Omental fat pad (tissue), 4 donors: ENCODE results near the gene DSTYK. TPM values are rescaled to one million over a fixed set of nuclear protein-coding genes. Genes with fewer than 3 reads are reported as not detected.

Source experiments
- ATAC-seq: fragments of 150-250 bp; one replicate; pipeline ENCODE4 v1.9.1; 2016; ENCODE audit warnings: mild to moderate bottlenecking, moderate library complexity; ENCODE audit not compliant: low FRiP score
- DNase-seq: peaks from one replicate; pipeline ENCODE4 v3.0.0-alpha.2; 2019; ENCODE audit warnings: low spot score
- CTCF ChIP-seq, 3 donors: fragments of 450-650 bp; IDR thresholded peaks; one replicate each; pipeline ENCODE4 v1.5.1; 2016 to 2017; ENCODE audit warnings: antibody characterized with exemption in 3 of 3, mild to moderate bottlenecking in 3 of 3, moderate library complexity in 2 of 3
- total RNA-seq, 4 donors: library from RNA; depleted of rRNA; stranded (reverse); fragments of >200 nt; gene quantifications; one replicate each; pipeline ENCODE4 v1.1.0, GENCODE V29; 2016

Gene DSTYK
- total RNA-seq, 4 donors from 2014 or later: 7.6 to 13.0 (median 11.4) TPM

- DNase-seq (no peak), ATAC-seq (no peak)
- no peak for TF ChIP-seq CTCF (IDR thresholded peaks at IDR 0.05)
Measured at GRCh38 chr1:205129447-205130029, 82.0 kb downstream of the DSTYK start.

DNA sequence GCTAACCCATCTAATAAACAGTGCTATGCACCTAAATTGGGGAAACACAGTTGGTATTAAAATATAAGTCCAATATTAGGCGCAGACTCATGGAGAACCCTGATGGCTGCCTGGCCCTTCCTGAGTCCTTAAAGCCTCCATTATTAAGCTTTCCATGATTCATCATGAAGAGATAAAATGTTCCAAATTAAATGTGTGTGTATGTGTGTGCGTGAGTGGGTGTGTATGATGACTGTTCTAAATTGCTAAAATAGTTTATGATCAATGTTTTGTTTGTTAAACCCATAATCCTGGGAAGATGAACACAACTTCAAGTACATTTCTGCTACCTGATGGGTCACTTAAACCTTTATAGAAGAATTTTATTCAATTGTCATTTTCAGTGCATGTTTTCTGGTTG lies 83.5 kb downstream of the DSTYK start:
- no peak for TF ChIP-seq CTCF (IDR thresholded peaks at IDR 0.05)
- DNase-seq (no peak), ATAC-seq (no peak)

DNA sequence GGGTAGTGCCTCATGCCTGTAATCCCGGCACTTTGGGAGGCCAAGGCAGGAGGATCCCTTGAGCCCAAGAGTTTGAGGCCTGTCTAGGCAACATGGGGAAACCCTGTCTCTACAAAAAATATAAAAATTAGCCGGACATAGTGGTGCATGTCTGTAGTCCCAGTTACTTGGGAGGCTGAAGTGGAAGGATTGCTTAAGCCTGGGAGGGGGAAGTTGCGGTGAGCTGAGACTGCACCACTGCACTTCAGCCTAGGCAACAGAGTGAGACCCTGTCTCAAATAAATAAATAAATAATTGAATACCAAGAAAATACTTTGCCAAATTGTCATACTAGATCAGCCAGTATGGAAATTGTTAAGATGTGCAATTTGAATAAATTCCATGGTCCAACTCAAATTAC lies 83.9 kb downstream of the DSTYK start:
- TF ChIP-seq CTCF (IDR thresholded peaks at IDR 0.05): no peak
- no peak for DNase-seq
- no peak for ATAC-seq

DNA sequence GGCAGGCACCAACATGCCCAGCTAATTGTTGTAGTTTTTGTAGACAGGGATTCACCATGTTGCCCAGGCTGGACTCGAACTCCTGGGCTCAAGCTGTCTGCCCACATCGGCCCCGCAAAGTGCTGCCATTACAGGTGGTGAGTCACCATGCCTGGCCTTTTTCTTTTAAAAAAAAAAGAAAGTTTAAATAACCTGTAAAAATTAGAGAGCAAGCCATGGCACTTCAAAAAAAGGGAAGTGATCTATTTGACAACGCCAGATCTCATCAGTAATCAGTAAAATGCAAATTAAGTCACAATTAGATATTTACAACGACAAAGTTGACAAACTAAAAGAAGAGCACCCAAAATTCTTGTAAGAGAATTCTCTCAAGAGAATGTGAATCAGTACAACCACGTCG lies 86.8 kb downstream of the DSTYK start:
- no peak for DNase-seq
- no peak for ATAC-seq
- TF ChIP-seq CTCF (IDR thresholded peaks at IDR 0.05): no peak

- DNase-seq (no peak), ATAC-seq (peak; percentile 16)
- TF ChIP-seq CTCF (IDR thresholded peaks at IDR 0.05): no peak
Measured at GRCh38 chr1:205122489-205122882, 89.0 kb downstream of the DSTYK start.

GRCh38 chr1:205121660-205122488 lies 89.6 kb downstream of the DSTYK start, which contains the start of gene RBBP5:
TSS of gene RBBP5 (minus strand) at chr1:205121978. CDS start at chr1:205121873, 105 bp downstream.
- ATAC-seq: peak; percentile 100
- TF ChIP-seq CTCF (IDR thresholded peaks at IDR 0.05): no peak
- DNase-seq: peak; percentile 82

- no peak for DNase-seq
- TF ChIP-seq CTCF (IDR thresholded peaks at IDR 0.05): no peak
- ATAC-seq: no peak
Measured at GRCh38 chr1:205118752-205119151, 92.8 kb downstream of the DSTYK start.
